GM18867 (cell line): Measurements from ENCODE around the gene WDR4.
"Not testable (repeated sequence)": the region's sequence is repeated elsewhere in the genome, so short reads cannot be mapped to it uniquely, and the experiment has no call there.

Experiments
- ATAC-seq: cut with Tn5 transposase; IDR thresholded peaks from one replicate; pipeline ENCODE4 v1.9.1; 2021; ENCODE audit warnings: mild to moderate bottlenecking, moderate library complexity; ENCODE audit not compliant: unreplicated experiment

WDR4 gene

DNA sequence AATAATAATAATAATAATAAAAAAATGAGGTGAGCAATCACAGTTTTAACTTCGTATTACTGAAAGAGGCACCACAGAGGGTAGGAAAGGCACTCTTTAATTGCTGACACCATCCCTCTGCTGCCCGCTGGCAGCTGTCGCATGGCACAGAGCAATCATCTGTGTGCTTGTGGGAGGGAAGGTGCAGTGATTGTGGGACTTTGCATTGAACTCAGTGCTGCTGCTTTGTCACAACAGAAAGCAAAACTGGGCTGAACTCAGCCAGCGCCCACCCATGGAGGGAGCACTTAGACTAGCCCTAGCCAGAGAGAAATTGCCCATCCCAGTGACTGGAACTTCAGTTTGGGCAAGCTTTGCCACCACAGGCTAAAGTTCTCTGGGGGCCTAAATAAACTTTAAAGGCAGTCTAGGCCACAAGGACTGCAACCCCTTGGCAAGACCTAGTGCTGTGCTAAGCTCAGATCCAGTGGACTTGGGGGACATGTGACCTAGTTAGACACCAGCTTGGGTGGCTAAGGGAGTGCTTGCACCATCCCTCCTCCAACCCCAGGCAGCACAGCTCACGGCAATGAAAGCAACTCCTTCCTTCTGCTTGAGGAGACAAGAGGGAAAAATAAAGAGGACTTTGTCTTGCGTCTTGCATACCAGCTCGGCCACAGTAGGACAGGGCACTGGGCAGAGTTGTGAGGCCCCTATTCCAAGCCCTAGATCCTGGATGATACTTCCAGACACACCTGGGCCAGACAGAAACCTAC, 59.3 kb downstream of the WDR4 start:
- no peak for ATAC-seq

DNA sequence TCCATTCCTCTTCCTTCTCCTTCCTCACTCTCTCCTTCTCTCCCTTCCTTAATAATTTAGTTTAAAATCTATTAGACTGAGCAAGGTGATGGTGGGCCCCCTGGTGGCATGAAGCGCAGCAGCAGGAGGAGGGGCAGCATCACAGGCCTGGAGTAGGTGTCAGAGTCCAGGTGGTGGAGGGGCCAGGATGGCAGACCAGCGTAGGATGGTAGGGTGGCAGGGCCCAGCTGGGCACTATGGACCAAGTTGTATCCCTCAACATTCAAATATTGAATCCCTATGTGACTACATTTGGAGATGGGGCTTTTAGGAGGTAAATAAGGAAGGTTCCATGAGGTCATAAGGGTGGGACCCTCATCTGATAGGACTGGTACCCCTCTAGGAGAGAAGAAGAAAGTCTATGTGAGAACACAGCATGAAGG, 61.0 kb downstream of the WDR4 start:
- ATAC-seq, result no peak

DNA sequence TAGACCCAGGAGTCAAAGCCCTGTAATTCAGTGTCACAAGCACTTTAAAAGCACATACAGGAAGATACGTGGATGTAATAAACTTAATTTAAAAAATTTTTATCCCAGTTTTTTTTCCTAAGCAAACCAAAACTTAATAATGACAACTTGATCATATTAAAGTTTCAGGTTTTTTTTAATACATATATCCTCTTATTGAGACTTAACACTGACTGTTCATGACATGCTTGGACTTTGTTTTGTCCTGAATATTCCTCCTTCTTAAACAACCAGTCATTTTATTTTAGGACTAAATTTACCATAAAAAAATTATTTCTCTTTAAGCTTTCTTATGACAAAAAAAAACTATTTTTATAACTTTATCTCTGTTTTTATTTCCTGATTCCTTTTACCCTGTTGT, 64.1 kb downstream of the WDR4 start:
- ATAC-seq, result no peak

DNA sequence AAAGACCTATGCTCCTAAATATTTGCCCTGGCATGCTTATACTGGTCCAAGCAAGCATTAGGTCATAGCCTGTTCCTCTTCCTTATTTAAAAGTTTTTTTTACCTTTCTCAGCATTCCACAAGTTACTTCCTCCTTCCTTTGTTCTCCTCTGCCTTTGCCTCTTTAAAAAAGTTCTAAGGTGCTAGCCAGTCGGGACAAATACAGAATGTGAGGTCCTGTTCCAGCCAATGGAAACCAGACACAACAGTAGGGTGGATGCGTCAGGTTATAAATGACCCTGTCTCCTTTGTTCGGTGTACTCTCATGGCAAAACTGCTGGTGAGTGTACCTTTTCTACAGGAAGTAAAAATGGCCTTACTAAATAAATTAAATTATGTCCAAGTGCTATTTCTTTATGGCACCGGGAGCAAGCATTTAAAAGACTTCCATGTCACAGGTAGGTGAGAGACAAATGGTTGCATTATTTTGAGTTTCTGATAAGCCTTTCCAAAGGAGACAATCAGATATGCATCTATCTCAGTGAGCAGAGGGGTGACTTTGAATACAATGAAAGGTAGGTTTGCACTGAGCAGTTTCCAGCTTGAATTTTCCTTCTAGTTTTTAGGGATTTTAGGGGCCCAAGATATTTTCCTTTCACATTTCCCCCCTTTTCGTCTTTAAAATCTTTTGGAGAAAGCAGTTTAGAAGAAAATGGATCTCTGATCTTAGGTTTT, 66.7 kb downstream of the WDR4 start:
- ATAC-seq, result not testable (repeated sequence)

DNA sequence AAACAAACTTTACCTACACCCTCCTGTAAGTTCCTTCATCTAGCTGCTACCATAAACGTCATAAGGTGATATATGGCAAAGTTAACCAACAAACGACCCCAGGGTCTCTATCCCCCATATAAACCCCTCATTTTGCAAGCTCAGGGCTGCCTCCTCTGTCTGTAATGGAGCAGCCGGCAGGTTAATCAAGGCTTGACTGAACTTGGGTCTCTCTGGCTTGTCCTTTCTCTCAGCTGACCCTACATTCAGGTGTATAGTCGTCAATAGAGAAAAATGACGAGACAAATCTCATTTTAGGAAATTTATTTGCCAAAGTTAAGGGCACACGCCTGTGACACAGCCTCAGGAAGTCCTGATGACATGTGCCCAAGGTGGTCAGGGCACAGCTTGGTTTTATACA, 67.4 kb downstream of the WDR4 start:
- no peak for ATAC-seq

DNA sequence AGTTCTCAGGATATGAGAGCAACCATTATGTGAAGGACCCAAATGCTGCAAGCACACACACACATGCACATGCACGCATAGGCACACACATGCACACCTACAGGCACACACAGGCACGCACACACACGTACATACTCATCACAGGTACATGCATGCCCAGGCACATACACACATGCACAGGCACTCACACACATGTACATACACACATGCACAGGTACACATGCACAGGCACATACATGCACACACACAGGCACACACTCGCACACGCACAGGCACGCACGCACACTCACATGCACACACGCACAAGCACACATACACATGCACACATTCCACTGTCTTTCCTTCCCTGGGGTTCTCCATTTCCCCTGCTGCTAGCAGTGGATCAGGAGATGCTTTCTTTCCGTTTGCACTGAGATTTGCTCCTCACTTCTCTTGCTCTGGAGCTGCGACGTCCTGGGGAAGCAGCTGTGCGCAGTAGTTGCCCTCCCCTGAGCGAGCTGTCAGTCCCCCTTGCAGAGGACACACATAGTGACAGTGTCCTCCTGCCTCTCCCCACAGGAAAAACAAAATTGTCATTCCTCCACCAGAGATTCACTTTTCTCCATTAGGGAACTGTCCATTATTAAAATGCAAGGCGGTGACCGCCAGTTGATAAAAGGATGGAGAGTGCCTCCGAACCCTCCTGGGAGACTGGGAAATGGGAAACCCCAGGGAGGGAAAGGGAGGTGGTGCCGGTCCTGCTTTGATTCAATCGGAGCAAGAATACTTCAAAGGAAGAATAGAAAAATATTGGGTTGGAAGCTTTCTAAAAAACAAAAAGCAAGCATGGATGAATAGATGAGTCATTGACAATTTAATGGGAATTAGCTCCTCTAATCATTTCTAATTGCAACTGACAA, 69.5 kb downstream of the WDR4 start:
- no peak for ATAC-seq

DNA sequence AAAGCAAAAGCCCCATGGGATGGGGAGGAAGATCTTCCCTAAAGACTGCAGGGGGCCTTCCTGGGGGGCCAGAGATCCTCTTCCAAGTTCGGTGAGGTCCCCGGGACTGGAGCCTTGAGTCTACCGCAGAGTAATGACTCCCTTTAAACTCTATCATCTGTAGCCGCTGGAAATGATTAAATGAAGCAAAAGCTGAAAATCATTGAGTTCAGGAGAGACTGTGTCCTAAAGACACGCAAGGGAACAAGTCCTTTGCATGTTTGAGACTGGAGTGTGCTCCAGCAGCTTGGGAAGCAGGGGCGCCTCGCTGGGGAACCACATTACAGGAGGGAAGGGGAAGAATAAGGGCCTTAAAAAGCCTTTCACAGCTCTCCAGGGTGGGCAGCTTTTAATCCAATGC, 70.2 kb downstream of the WDR4 start:
- no peak for ATAC-seq

DNA sequence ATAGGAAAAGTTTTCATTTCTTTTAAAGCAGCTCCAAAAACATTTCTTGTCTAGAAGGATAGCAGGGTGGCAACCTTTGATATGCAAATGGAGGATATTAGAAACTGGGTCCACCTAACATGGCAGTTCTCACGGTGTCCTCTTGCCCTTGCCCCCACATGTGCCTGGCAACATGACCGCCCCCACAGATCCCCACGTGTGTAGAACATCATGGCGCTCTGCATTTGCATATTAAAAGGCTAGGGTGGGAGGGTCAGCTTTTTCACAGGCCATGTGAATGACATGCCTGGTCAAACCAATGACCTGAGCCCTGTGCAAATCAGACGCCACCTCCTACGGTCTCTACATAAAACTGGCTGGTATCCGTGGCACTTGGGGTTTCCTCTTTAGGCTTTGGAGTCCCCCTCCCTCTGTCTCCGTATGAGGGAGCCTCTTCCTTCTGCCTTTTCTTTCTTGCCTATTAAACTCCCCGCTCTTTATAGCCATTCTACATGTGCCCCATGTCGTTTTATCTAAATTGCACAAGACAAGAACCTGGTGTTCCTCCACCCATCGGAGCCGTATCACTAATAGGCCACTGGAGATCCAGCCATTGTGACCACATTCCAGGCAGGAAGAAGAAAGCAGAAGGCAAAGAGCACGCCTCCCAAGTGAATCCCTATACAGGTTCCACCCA, 71.3 kb downstream of the WDR4 start:
- no peak for ATAC-seq

DNA sequence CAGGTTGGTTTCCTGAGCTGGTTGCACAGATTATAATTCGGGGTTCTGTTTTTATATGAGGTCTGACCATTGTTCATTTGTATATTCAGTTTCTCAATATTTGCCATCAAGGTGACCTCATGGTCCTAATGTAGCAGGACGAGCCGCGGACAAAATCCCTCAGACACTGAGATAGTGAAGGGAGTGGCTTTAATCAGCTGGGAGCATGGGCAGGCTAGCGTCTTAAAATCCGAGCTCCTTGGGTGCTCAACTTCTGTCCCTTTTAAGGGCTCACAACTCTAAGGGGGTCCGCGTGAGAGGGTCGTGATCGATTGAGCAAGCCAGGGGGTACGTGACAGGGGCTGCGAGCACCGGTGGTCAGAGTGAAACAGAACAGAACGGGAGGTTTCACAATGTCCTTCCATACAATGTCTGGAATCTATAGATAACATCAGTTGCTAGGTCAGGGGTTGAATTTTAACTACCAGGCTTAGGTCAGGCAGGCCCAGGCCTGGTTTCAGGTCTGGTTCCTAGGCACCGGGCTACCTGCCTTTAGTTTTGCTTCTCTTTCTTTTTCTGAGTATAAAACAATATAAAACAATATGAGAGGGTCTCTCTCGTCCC, 71.9 kb downstream of the WDR4 start:
- not testable (repeated sequence) for ATAC-seq

DNA sequence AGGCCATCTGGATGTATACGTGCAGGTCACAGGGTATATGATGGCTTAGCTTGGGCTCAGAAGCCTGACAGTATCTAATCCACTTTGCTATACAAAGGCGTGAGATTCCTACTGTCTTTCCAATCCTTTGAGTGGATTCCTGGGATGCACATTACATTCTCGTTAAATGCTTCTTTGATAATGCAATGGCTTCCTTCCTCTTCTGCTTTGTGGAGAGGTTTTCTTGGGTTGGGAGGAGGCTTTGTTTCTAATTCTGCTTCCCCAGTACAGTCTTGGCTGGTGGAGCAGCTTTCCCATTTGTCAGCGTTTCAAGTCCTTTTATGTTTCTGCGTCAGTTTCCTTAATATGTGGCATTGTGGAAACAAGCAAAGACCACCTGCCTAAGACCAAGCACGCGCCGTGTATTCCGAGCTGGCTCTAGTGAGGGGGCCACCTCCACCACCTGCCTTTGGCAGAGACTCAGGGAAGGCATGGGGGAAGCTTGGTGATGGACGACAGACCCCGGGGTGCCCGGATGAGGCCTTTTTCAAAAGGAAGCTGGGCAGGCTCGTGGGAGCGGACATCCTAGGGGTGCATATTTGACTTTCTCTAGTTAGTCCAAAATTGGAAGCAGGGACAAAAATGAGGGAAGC, 72.7 kb downstream of the WDR4 start:
- ATAC-seq, result no peak

DNA sequence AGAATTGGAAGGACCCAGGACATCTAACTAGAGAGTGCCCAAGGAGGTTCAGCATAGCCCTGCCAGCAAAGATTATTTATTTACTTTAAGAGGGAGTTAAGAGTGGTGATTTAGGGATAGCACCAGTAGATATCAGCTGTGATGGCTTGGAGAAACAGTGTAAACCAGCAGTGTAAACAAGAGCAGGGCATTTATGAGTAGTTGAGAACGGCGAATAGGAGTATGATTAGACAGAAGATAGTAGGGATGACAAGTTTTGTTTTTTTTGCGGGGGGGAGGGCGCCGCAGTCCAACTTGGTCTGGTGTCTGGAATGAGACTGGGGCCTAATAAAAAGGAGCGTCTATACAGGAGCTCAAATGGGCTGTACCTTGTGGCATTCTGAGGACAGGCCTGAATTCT, 77.7 kb downstream of the WDR4 start:
- not testable (repeated sequence) for ATAC-seq

DNA sequence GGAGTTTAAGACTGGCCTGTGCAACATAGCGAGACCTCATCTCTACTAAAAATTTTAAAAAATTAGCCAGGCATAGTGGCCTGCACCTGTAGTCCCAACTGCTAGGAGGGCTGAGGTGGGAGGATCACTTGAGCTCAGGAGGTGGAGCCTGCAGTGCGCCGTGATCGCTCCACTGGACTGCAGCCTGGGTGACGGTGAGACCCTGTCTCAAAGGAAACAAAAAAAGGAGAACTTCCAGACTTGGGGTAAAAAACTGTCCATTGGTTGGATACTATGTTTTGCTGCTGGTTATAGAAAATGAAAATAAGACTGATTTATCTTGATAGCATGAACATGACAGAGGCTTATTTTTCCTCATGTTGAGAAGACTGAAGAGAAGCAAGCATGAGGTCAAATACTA, 79.4 kb downstream of the WDR4 start:
- no peak for ATAC-seq

DNA sequence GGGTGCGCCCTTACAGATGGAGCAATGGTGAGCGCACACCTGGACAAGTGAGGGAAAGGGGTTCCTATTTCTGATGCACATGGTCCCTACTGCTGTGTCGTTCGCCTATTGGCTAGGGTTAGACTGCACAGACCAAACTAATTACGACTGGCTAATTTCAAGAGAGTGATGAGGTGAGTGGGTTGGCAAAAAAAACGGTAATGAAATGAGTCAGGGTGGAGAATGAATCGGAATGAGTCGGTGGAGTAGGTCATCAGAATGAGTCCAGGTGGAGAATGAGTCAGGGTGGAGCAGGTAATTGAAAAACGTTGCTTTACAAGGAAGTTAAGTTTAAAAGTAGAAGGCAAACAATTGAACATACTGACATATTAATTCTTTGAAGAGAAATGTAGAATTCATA, 79.8 kb downstream of the WDR4 start:
- ATAC-seq, result no peak
